ENCODE results near the gene TMEM260.

The TMEM260 gene

DNA sequence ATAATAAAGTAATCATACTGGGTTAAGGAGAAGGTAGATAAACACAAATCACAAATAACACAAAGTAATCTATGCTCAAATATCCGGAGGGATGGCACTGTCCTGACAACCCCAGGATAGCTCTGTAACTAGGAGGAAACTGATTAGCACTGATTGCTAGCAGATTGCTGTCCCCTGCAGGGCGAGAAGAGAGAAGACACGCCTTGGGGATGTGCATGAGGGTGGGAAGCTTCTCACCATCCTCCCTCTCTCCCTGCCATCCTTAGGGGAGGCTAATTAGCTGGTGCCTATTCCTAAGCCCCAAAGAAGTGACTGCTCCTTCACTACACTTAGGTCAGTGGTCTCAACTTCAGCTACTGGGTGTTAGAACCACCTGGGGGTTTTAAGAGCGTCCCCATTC, 27.0 kb upstream of the TMEM260 start:
- no peak for DNase-seq
- no peaks in the 10 kb centered on the region for H3K36me3 ChIP-seq
- TF ChIP-seq, protein P1, sequence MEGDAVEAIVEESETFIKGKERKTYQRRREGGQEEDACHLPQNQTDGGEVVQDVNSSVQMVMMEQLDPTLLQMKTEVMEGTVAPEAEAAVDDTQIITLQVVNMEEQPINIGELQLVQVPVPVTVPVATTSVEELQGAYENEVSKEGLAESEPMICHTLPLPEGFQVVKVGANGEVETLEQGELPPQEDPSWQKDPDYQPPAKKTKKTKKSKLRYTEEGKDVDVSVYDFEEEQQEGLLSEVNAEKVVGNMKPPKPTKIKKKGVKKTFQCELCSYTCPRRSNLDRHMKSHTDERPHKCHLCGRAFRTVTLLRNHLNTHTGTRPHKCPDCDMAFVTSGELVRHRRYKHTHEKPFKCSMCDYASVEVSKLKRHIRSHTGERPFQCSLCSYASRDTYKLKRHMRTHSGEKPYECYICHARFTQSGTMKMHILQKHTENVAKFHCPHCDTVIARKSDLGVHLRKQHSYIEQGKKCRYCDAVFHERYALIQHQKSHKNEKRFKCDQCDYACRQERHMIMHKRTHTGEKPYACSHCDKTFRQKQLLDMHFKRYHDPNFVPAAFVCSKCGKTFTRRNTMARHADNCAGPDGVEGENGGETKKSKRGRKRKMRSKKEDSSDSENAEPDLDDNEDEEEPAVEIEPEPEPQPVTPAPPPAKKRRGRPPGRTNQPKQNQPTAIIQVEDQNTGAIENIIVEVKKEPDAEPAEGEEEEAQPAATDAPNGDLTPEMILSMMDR (IDR thresholded peaks at IDR 0.05; ENCODE audit: low read depth, low read length), result no peak
- H3K4me3 ChIP-seq (ENCODE audit: low read depth, low read length), result no peak overlapping the region
- H3K9me3 ChIP-seq, result no peaks in the 10 kb centered on the region
- no peaks in the 10 kb centered on the region for H3K4me1 ChIP-seq
- H3K27me3 ChIP-seq, result peaks cover 73% of the 10 kb centered on the region

DNA sequence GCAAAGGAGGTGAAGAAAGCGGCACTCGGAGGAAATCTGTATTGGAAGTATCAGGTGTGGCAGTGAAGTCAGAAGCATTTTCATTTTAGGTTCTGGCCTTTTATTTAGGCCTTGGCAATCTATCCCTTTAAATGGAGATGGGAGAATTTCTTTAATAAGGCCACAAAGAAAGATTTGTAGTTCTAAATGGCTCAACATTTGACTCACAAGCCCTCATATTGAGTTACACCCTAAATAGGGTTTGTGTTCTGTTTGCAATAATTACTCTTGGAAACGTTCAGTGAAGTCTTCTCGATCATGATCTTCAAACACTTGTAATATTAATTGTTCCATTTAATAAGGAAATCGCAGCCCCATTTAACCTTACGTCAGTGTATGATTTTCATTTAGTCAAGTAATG, 25.3 kb upstream of the TMEM260 start:
- Histone ChIP-seq H3K27me3 (peaks cover 79% of the 10 kb centered on the region), H3K4me1 (no peaks in the 10 kb centered on the region), H3K9me3 (no peaks in the 10 kb centered on the region), H3K4me3 (ENCODE audit: low read depth, low read length) (no peak overlapping the region), H3K36me3 (no peaks in the 10 kb centered on the region)
- TF ChIP-seq, protein P1 (IDR thresholded peaks at IDR 0.05; ENCODE audit: low read depth, low read length), result no peak
- no peak for DNase-seq

DNA sequence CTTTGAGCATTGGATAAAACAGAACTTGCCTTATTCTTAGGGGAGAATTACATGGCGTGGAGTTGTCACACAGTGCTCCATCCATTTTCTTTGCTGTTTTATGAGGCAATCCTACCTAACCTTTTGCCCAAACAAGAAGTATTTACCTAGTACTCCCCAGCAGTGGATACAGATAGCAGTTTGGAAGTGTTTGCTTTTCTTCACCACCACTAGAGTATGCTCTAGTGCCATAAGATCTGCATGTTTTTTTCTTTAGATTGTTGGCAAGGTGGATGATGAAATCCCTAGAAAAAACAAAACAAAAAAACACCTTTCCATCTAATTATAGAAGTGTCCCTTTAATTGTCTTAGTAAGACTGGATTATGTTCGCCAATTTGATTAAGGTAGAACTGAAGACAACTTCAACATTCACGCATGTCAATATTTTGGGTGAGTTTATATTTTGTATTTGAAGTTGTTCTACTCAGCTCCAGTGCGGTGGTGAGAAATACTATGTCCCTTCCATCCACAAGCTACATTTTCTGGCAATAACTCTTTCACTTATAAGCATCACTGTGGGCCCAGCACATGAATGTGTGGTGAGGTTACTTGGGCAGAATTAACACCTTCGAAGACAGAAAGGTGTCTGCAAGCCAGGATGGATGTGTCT, 23.6 kb upstream of the TMEM260 start:
- Histone ChIP-seq H3K36me3 (no peaks in the 10 kb centered on the region), H3K9me3 (no peaks in the 10 kb centered on the region), H3K4me1 (no peaks in the 10 kb centered on the region), H3K27me3 (peaks cover 71% of the 10 kb centered on the region), H3K4me3 (ENCODE audit: low read depth, low read length) (no peak overlapping the region)
- TF ChIP-seq, protein P1 (IDR thresholded peaks at IDR 0.05; ENCODE audit: low read depth, low read length), result peak; percentile 80
- no peak for DNase-seq

DNA sequence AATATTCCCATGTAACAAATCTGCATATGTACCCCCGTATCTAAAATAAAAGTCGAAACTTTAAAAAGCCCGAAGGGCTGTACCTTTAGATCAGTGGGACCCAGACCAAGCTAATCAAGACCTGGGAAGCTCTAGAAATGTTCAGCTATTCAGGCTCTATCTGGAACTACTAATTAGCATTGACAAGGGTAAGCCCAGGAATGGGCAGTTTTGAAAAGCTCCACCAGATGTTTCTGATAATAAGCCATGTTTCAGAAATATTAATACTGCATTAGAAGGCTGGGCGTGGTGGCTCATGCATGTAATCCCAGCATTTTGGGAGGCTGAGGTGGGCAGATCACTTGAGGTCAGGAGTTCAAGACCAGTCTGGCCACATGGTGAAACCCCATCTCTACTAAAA, 20.4 kb upstream of the TMEM260 start:
- TF ChIP-seq, protein P1 (IDR thresholded peaks at IDR 0.05; ENCODE audit: low read depth, low read length), result no peak
- peaks cover 47% of the 10 kb centered on the region for H3K27me3 ChIP-seq
- no peak for DNase-seq
- H3K9me3 ChIP-seq, result no peaks in the 10 kb centered on the region
- H3K4me1 ChIP-seq, result no peaks in the 10 kb centered on the region
- H3K4me3 ChIP-seq (ENCODE audit: low read depth, low read length), result no peak overlapping the region
- no peaks in the 10 kb centered on the region for H3K36me3 ChIP-seq

DNA sequence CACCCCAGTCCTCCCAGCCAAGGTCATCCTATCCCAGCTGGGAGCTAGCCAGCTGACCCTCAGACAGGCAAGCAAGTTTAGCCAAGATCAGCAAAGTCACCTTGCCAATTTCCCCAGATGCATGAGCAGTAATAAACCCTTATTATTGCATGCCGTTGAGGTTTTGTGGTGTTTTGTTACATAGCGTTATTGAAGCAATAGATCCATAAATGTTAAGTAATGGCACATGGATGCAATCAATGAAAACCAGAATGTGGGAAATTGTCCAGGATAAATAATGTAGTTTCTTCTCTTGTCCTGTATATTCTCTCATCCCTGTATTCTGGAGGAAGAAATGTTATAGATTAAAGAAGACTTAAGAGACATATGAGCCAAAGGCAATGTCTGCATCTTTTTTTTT, 18.0 kb upstream of the TMEM260 start:
- H3K9me3 ChIP-seq, result no peaks in the 10 kb centered on the region
- H3K27me3 ChIP-seq, result peaks cover 40% of the 10 kb centered on the region
- H3K4me1 ChIP-seq, result no peaks in the 10 kb centered on the region
- no peak overlapping the region for H3K4me3 ChIP-seq (ENCODE audit: low read depth, low read length)
- DNase-seq, result no peak
- no peaks in the 10 kb centered on the region for H3K36me3 ChIP-seq
- TF ChIP-seq, protein P1 (IDR thresholded peaks at IDR 0.05; ENCODE audit: low read depth, low read length), result no peak

DNA sequence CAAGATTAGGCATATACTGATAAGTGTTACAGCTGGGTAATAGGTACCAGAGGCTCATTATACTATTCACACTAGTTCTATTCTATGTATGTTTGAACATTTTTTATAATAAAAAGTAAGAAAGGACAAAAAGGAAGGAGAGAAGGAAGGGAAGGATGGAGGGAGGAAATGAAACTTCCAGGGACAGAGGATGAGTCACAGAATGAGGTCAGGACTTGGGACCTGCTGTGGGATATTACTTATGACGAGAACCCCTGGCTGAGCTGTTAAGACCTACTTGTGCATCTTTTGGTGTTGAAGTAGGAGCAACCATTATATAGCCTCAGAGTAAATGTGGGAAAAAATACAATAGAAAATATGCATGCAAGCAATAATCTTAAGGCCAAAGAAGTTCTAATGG, 16.7 kb upstream of the TMEM260 start:
- Histone ChIP-seq H3K36me3 (no peaks in the 10 kb centered on the region), H3K27me3 (peaks cover 32% of the 10 kb centered on the region), H3K4me1 (no peaks in the 10 kb centered on the region), H3K4me3 (ENCODE audit: low read depth, low read length) (no peak overlapping the region), H3K9me3 (no peaks in the 10 kb centered on the region)
- DNase-seq, result no peak
- TF ChIP-seq, protein P1 (IDR thresholded peaks at IDR 0.05; ENCODE audit: low read depth, low read length), result no peak

Data from BE2C (cell line).